PC-3 (cell line): Measurements from ENCODE around the gene DISC1.

Source experiments
- CTCF ChIP-seq: fragments of 300-600 bp; sonication (generic); conservative IDR thresholded peaks from 2 replicates; pipeline ENCODE4 v1.5.1; 2017; ENCODE audit warnings: antibody characterized with exemption, low read depth, mild to moderate bottlenecking, low read length
- EZH2 ChIP-seq: fragments of 300-600 bp; sonication (generic); IDR thresholded peaks from one replicate; pipeline ENCODE4 v1.6.1; 2017; ENCODE audit warnings: antibody characterized with exemption, mild to moderate bottlenecking, low read length; ENCODE audit not compliant: unreplicated experiment
- EZH2phosphoT487 ChIP-seq: fragments of 300-600 bp; sonication (generic); IDR thresholded peaks from 2 replicates; pipeline ENCODE4 v1.6.1; 2018; ENCODE audit warnings: mild to moderate bottlenecking, antibody characterized with exemption, low read length, borderline replicate concordance

GRCh38 chr1:231818337-231818736, 191.7 kb downstream of the DISC1 start:
- no peak for TF ChIP-seq CTCF
- TF ChIP-seq EZH2, result no peak
- no peak for TF ChIP-seq EZH2phosphoT487
